GM21423 (cell line): ENCODE measurements around the gene GNG7.
"Not testable (repeated sequence)": the region's sequence is repeated elsewhere in the genome, so short reads cannot be mapped to it uniquely, and the experiment has no call there.

ENCODE experiments used
- ATAC-seq: cut with Tn5 transposase; IDR thresholded peaks from one replicate; pipeline ENCODE4 v1.9.1; 2021; ENCODE audit warnings: mild to moderate bottlenecking, moderate library complexity; ENCODE audit not compliant: unreplicated experiment

GNG7 gene

DNA sequence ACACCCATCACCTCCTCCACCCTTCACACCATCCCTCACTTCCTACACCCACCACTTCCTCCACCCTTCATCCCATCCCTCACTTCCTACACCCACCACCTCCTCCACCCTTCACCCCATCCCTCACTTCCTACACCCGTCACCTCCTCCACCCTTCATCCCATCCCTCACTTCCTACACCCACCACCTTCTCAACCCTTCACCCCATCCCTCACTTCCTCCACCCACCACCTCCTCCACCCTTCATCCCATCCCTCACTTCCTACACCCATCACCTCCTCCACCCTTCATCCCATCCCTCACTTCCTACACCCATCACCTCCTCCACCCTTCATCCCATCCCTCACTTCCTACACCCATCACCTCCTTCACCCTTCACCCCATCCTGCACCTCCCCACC is 11.6 kb upstream of the GNG7 start:
- ATAC-seq, result not testable (repeated sequence)

GRCh38 chr19:2713170-2713569 is 10.7 kb upstream of the GNG7 start:
- ATAC-seq, result not testable (repeated sequence)

- no peak for ATAC-seq
Measured at GRCh38 chr19:2711875-2712205, 9.3 kb upstream of the GNG7 start.

DNA sequence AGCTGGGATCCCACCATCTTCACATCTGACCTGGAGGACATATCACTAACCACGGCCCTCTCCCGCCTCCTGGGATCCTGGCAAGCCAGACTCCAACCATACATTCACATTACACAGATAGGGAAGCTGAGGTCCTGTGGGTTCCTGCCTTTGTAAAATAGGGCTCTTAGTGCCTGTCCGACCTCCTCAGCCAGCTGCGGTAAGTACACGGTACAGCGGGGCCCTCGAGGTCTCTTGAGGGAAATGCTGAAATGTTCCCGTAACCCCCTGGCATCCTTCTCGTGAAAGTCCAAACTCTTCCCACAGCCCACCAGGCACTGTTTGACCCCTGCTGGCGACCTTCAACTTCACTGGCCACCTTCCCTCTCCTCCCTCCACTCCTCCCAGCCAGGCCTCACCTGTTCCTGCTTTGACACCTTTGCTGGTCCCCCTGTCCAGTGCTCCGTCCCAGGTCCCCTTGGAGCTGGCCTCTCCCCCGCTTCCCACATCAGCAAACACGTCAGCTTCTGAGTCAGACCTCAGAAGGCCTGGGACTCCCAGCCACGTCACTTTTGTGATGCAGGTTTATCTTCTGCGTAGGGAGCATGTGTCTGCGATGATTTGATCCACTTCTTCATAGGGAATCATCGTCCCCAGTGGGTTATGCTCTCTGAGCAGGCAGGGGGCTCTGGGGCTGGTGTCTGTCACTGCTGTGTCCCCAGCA is 8.8 kb upstream of the GNG7 start:
- no peak for ATAC-seq

DNA sequence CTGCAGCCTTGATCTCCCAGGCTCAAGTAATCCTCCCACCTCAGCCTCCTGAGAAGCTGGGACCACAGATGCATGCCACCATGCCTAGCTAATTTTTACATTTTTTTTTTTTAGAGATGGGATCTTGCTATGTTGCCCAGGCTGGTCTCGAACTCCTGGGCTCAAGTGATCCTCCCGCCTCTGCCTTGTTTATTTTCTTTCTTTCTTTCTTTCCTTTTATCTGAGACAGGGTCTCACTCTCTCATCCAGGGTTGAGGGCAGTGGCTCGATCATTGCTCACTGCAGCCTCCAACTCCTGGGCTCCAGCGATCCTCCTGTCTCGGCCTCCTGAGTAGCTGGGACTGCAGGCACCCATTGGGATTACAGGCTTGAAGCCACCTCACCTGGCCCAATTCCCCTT is 3.8 kb upstream of the GNG7 start:
- no peak for ATAC-seq

- ATAC-seq, result no peak
Measured at GRCh38 chr19:2703691-2704216, 1.3 kb upstream of the GNG7 start.

DNA sequence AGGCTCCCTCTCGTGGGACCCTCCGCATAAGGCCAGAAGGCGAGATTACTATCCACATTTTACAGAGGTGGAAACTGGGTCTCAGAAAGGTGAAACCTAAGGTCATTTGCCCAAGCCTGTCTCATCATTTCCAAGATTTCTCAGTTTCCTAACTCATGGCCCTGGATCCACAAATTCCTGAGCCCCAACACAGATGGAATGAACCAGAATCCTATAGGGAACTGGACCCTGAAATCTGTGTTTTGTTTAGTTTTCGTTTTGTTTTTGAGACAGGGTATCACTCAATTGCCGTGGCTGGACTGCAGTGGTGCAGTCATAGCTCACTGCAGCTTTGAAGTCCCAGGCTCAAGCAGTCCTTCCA is 563 bp upstream of the GNG7 start:
- no peak for ATAC-seq

GRCh38 chr19:2701361-2702169 is 929 bp downstream of the GNG7 start:
- no peak for ATAC-seq

GRCh38 chr19:2700660-2701360 is 1.7 kb downstream of the GNG7 start:
- ATAC-seq, result no peak

GRCh38 chr19:2699413-2700140 is 2.9 kb downstream of the GNG7 start:
- ATAC-seq, result no peak

DNA sequence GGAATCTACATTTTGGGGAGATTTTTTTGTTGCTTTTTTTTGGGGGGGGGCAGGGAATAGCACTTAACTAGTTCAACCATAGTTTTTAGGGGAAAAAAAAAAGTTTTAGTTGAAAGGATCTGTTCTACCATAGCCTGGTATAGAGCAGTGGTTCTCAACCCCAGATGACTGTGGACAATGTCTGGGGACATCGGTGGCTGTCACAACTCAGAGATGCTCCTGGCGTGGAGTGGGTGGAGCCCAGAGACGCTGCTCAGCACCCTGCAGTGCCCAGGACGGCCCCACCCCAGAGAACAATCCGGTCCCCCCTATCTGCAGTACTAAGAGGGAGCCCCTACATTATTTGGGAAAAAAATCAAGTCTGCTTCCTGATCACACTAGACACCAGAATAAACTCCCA is 8.3 kb downstream of the GNG7 start:
- ATAC-seq, result no peak

DNA sequence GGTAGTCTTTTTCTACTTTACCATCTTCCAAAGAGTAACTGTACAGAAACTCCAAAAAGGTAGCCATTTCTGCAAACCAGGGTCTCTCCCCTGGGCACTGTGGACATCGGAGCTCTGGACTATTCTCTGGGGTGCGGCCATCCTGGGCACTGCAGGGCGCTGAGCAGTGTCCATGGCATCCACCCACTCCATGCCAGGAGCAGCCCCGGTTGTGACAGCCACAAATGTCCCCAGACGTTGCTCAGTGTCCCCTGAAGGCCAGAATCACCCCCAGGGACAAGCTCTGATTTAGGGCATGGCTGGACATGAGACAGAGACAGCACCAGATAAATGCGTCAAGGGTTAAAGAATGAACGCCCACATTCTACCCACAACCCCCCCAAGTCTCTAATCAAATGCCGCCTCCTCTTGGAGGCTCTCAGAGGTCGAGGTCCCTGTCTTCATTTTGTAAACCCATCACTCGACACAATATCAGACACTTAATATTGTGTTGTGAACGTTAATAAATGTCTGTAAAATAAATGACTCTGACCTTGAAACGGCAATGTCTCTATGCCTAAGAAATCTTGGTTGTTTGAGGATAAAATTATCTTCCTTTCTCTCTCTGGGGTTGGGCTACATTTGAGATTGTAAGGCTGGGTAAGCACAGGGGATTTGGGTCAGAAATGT is 8.9 kb downstream of the GNG7 start:
- no peak for ATAC-seq

- ATAC-seq, result no peak
Measured at GRCh38 chr19:2691951-2692350, 10.5 kb downstream of the GNG7 start.

GRCh38 chr19:2690856-2691255 is 11.6 kb downstream of the GNG7 start:
- ATAC-seq, result no peak

- ATAC-seq, result no peak
Measured at GRCh38 chr19:2686360-2686759, 16.1 kb downstream of the GNG7 start.

- ATAC-seq, result no peak
Measured at GRCh38 chr19:2685204-2685704, 17.2 kb downstream of the GNG7 start.

- ATAC-seq, result no peak
Measured at GRCh38 chr19:2683430-2684003, 19.0 kb downstream of the GNG7 start.

GRCh38 chr19:2680808-2681207 is 21.7 kb downstream of the GNG7 start:
- peak; percentile 29 for ATAC-seq

GRCh38 chr19:2679439-2679838 is 23.1 kb downstream of the GNG7 start:
- ATAC-seq, result no peak

- not testable (repeated sequence) for ATAC-seq
Measured at GRCh38 chr19:2678948-2679347, 23.5 kb downstream of the GNG7 start.
